HG03460 (cell line): ENCODE results near the gene TXNRD3.

Source experiments
- ATAC-seq: cut with Tn5 transposase; IDR thresholded peaks from one replicate; pipeline ENCODE4 v1.9.1; 2021; ENCODE audit not compliant: unreplicated experiment

The TXNRD3 gene

GRCh38 chr3:126672340-126672739, 17.4 kb upstream of the TXNRD3 start:
- no peak for ATAC-seq

DNA sequence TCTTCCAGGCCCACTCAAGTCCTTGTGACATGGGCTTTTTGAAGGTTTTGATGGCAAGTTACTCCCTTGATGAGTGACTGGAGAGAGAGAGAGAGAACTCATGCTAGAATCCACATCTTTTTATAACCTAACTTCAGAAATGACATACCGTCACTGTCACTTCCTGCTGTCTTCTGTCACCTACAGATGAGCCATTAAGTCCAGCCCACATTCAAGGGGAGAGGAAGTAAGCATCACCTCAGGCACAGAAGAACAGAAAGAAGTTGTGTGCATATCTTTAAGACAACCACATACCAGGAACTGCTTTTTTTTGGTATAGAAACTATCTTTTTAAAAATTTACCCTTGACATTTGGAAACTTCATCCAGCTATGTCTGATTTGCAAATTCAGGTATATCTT, 16.6 kb upstream of the TXNRD3 start:
- ATAC-seq = no peak

DNA sequence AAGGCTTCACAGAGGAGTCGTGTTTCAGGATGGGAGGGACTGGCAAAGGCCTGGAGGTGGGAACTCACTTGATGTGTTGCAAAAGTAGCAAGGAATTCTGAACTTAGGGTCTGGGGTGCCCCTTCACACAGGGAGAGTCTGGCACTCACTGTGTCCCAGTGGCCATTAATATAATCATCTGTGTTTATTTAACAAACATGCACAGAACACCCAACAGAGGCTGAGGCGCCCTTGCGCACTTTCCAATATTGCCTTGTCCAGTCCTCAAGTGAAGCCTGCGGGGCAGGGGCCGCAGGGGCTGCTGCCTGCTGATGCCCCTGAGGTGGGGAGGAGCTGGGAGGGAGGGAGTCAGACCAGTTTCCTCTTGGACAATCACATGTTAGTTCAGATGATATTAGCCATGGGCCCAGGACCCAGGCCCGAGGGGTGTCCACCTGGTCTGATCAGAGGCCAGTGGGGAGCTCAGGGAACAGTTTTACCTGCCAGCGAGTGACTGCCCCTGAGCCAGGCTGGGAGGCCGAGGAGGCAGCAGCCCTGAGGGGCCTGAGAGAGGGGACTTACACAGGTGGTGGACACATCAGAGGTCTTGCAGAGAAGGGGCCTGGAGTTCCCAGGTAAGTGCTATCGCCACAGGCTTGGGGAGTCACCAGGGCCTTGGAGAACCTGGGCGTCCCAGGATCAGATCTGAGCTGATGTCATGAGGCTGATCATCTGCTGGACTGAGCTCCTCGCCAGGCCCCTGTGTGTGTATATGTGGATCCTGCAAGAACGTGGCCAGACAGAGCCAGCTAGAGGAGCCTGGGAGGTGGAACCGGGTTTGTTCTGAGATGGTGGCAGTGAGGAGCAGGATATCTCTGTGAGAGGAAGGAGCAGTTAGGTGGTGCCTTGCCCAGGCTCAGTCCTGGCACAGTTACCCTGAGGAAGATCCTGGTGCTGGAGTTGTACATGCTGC, 13.8 kb upstream of the TXNRD3 start:
- no peak for ATAC-seq

- no peak for ATAC-seq
Measured at GRCh38 chr3:126667631-126668449, 12.9 kb upstream of the TXNRD3 start.

DNA sequence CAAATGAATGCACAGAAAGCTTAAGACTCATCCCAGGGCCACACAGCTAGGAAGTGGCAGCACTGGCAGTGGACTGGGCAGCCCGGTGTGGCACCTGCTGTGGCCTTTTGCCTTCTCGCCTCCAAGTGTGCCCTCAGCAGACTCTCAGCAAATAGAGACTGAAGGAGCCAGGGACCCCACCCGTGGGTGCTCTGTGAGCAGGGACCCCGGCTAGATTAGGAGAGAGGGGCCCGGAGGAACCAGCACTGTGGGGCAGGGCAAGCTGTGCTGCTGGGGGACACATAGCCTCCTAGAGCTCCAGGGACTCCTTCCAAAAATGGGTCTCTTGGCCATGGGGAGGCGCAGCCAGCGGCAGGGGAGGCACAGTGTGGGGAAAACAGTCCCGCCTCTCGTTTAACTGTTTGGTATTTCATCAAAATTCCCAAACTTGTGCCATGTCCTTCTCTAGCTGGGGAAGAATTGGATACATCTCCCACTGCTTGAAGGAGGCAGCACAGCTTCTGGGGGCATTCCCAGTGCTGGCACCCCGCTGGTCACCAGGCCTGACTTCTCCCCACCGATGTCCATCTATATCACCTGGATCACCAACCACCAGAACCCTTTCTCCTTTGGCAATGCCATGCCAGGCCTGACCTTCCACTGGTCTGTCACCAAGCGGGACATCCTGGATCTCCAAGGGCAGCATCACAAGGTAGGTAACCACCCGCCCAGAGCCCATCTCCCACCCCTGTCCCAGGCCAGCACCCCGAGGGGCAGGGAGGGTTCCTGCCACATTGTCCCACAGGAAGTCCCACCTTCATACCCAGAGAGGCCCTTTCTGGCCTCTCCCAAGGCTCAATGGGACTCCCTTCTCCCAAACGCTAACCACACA, 12.0 kb upstream of the TXNRD3 start:
- ATAC-seq = no peak

GRCh38 chr3:126665959-126666657, 11.2 kb upstream of the TXNRD3 start:
- ATAC-seq = no peak

- ATAC-seq = no peak
Measured at GRCh38 chr3:126665221-126665936, 10.5 kb upstream of the TXNRD3 start.

DNA sequence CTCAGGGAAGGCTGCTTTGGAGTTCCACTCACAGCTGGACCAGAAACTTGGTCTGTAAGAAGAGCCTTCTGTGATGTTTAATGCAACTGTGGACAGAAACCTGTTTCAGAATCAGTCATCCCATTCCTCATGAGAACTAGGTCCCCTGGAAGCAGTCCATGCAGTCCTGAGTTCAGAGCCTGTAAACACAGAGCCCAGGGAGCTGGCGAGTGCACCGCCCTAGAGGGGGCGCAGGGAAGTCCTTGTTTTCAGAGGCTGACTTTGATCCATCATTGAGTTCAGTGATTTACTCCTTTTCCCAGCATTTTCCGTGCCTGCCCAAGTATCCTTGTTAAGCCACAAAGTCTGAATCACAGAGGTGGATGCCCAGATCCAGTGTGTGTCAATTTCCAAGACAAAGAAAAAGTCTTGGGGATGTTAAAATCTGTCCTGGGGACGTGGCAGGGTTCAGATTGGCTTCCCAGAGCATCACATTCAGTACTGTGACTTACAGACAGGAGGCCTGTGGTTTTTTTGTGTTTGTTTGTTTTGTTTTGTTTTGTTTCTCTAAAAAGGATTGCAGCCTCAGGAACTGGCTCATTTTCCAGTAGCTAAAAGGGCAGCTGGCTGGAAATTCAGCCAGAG, 9.8 kb upstream of the TXNRD3 start:
- no peak for ATAC-seq

GRCh38 chr3:126663750-126664149, 8.8 kb upstream of the TXNRD3 start:
- no peak for ATAC-seq

DNA sequence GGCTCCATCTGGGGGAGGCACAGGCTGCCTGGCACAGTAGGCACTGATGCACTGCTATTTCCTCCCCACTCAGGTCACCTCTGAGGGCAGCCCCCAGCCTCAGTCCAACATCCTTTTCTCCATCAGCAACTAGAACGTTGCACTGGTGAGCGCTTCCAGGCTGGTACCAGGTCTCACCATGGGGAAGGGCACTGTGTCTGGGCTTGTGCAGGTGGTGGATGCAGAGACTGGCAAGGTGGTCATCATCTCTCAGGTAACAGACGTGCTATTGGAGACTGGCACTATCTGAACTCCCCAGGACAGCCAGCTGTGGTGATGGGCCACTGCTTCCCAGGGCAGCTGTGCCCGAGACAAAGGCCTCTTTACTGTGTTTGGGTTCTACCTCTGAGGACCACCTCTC, 8.3 kb upstream of the TXNRD3 start:
- ATAC-seq = no peak

GRCh38 chr3:126661532-126662364, 6.8 kb upstream of the TXNRD3 start:
- ATAC-seq = no peak

GRCh38 chr3:126659915-126660886, 5.3 kb upstream of the TXNRD3 start:
- no peak for ATAC-seq

DNA sequence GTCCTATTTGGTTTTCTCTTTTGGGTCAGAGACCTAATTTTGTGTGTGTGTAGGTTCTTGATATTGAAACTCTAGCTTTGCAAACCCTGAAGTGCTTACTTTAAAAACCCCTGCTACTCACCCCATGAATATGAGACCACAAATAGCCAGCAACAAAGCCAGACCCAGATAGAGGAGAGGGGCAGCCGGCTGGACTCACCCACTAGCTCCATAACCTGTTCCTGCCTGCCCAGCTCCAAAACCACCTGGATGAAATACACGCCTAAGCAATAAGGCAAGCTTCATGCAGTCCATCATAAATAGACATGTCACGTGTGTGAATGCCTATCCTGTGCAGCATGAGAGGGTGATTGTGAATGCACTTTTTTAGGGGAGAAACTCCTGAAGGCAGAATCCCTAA, 3.7 kb upstream of the TXNRD3 start:
- no peak for ATAC-seq

DNA sequence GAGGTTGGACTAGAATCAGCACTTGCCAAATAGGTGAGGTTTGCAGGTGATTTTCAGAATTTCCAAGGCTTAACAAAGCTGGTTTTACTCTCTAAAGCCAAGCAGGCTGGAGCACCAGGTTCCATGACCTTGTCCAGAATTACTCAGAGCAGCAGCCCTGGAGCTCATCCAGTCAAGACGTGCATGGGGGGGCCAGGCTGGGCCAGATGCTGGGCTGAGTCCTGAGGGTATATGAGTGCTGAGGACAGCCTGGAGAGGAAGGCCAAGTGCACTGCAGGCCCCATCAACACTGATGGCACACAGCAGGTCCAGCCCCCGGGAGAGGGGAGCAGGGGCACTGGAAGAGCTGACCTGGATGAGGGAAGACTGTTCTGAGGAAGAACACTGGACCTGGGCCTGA, 3.0 kb upstream of the TXNRD3 start:
- no peak for ATAC-seq

DNA sequence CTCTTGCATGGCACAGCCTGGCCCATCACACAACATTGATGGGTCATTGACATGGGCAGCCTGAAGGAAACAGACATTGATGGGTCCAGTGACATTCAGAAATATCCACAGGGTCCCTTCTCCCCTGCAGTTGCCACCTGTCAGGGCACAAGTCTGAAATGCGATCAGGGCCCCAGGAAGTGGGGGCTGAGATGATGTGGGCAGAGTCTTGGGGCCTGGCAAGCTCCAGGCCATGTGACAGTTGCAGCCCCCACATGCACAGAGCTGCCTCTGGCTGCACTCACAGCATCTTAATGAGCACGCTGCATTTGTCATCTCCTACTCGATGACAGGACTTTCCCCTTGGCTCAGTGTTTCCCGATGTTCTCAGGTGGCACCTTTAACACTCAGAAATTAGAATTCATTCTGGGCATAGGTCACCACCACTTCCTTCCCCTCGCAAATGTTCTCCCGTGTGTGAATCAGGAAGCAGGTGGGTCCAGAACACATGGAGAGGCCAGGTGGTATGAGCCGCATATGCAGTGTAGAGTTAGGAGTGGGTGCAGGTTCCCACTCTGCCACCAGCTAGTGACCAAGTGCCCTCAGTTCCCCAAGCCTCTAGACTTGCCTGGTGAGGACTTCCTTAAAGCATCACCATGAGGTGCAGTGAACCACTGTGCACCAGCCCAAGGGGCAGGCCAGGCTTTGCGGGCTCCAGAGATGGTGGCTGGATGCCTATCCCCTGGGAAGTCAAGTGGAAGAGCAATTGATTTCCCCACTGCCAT, 1.6 kb upstream of the TXNRD3 start:
- ATAC-seq = no peak

DNA sequence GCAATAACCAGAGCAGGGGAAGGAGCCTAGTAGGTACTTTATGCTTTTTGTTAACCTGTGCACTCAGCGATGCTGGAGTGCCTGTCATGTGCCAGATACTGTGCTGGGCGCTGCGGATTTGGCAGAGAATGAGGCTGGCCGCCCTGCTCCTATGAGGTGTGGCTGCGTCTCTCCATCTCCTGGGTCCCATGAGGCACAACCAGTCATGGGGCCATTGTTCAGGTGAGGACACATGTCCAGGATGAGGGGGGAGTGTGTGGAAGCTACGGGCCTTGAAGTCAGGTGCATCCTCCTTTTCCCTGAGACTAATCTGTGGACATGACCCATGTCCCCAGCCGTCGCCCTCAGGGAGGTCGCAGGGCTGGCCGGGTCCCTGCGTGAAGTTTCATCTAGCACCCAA, 963 bp upstream of the TXNRD3 start:
- ATAC-seq = no peak
